ENCODE measurements around the gene FBLN1. TPM values are rescaled to one million over a fixed set of nuclear protein-coding genes. Genes with fewer than 3 reads are reported as not detected.

The FBLN1 gene
- total RNA-seq, 1 donor from 2014 or later: 307 TPM

DNA sequence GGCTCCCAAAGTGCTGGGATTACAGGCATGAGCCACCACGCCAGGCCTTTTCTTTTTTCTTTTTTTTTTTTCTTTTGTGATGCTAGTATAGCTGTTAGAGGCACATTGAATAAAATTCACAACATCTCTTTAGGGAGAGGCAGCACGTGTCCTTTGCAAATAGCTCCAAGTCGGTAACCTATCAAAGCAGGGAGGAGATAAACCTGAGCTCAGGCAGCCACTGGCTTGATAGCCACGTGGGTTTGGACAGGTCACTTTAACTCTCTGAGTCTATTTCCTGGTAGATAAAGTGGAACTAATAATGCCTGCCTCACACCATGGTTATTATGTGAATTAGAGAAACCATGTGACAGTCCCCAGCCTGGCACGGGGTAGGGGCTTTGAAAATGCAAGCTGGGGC lies 125.8 kb downstream of the FBLN1 start:
- peaks cover 12% of the 10 kb centered on the region for H3K27me3 ChIP-seq (ENCODE audit: low read depth)
- no peak overlapping the region for H3K27ac ChIP-seq
- peaks cover 8% of the 10 kb centered on the region for H3K4me1 ChIP-seq
- ATAC-seq: peak in 1 of 2 donors; percentile 35
- no peaks in the 10 kb centered on the region for H3K36me3 ChIP-seq
- intact Hi-C loops (cut with DNase I): no loop called here
- no peak for TF ChIP-seq CTCF (IDR thresholded peaks at IDR 0.05)
- no peak overlapping the region for H3K4me3 ChIP-seq
- H3K9me3 ChIP-seq: no peaks in the 10 kb centered on the region
- peak; percentile 17 for DNase-seq

DNA sequence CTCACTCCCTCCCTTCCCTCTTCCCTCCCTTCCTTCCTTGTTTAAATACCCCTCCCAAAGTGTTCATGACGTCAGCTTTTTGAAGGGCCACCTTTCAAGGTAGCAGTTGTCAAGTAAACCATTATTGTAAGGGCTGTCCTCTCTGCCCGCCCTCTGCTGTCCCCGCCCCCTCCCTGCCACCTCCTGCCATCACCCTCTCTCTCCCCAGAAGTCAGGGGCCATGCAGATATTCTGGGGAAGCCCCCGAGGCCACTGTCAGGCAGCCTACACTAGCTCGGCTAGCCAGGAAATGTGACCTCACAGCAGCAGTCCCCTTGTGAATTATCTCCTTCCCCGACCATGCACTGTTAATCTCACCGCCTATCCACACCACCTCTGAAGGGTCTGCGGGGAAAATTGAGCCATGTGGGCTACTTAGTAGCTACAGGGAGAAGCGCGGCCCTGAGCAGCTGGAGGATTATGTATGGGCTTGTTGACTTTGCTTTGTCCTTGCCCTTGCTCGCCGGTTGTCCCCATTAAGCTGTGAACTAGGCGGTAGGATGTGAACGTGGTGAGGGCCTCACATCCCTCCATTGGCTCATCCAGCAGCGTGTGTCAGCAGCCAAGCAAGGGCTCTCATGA lies 126.9 kb downstream of the FBLN1 start:
- Histone ChIP-seq H3K27me3 (ENCODE audit: low read depth) (peaks cover 12% of the 10 kb centered on the region), H3K4me1 (no peaks in the 10 kb centered on the region), H3K4me3 (no peak overlapping the region), H3K36me3 (no peaks in the 10 kb centered on the region), H3K27ac (no peak overlapping the region), H3K9me3 (no peaks in the 10 kb centered on the region)
- ATAC-seq (peak; percentile 28 to 55), DNase-seq (peak; percentile 34)
- intact Hi-C loops (cut with DNase I): no loop called here
- TF ChIP-seq CTCF (IDR thresholded peaks at IDR 0.05): no peak

DNA sequence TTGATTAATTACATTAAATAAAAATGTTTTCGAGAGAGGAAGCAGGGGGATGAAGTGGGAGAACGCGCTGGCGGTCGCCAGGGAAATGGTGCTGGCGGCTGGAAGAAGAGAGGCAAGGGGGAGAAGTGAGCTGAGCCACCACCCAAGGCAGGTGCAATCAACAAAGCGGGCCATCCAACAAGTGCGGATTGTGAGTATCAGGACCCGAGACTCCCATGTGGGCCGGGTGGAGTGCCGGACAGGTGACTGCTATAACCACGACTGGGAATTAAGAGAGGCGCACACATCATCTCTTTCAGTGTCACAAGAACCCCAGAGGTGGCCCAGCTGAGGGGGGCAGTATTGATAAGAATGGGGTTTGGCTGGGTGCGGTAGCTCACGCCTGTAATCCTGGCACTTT lies 127.8 kb downstream of the FBLN1 start:
- Histone ChIP-seq H3K27ac (no peak overlapping the region), H3K4me1 (no peaks in the 10 kb centered on the region), H3K9me3 (no peaks in the 10 kb centered on the region), H3K36me3 (no peaks in the 10 kb centered on the region), H3K27me3 (ENCODE audit: low read depth) (peaks cover 9% of the 10 kb centered on the region), H3K4me3 (no peak overlapping the region)
- no peak for DNase-seq
- no peak for ATAC-seq
- intact Hi-C loops (cut with DNase I): no loop called here
- no peak for TF ChIP-seq CTCF (IDR thresholded peaks at IDR 0.05)

DNA sequence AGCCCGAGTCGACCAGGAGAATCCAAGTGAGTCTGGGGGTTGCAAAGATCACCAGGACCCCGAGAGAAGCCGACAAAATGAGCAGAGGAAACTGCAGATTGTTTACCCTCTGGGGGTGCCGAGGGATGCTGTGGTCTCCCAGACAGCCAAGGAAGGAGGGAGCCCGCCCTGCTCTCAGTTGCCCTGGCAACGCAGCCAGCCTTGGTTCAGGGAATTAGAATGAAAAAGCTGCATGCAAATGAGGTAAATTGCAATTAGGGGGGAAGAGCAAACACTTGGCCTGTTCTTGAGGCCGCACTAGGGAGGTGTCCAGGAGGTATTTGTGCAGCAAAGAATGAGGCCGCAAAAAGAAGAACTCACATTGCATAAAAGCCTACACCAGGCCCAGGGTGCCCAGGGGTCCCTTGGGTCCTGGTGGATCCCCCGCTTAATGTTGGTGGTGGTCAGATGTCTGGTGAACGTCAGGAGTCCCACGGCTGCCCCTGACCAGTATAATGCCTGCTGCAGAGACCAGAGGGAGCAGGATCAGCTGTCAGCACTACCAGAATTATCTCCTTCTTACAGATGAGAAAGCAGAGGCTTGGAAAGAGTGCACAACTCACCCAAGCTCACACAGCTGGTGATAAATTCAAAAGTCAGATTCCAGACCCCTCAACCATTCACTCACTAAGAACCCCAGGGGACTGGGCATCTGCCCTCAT lies 128.6 kb downstream of the FBLN1 start:
- no peak for DNase-seq
- H3K27me3 ChIP-seq (ENCODE audit: low read depth): peaks cover 9% of the 10 kb centered on the region

GRCh38 chr22:45631841-45632238 lies 129.2 kb downstream of the FBLN1 start:
- intact Hi-C loops (cut with DNase I): no loop called here
- Histone ChIP-seq H3K9me3 (no peaks in the 10 kb centered on the region), H3K36me3 (no peaks in the 10 kb centered on the region), H3K27ac (no peak overlapping the region), H3K4me1 (no peaks in the 10 kb centered on the region), H3K27me3 (ENCODE audit: low read depth) (peaks cover 9% of the 10 kb centered on the region), H3K4me3 (no peak overlapping the region)
- ATAC-seq: no peak
- TF ChIP-seq CTCF (IDR thresholded peaks at IDR 0.05): no peak
- DNase-seq: no peak

More for the DNA sequence above, 128.6 kb downstream of the FBLN1 start:
- H3K4me3 ChIP-seq: no peak overlapping the region
- H3K36me3 ChIP-seq: no peaks in the 10 kb centered on the region
- ATAC-seq: no peak
- H3K9me3 ChIP-seq: no peaks in the 10 kb centered on the region
- no peak overlapping the region for H3K27ac ChIP-seq
- no peaks in the 10 kb centered on the region for H3K4me1 ChIP-seq
- TF ChIP-seq CTCF (IDR thresholded peaks at IDR 0.05): no peak
- intact Hi-C loops (cut with DNase I): no loop called here
